NCI-H2171 treated with DMSO at 0.1 percent for 48 hours (cell line): ENCODE measurements around the gene HIVEP3.

Experiments
- DNase-seq: peaks from one replicate; lab custom pipeline; 2025; lab: John Stamatoyannopoulos, UW

Gene HIVEP3

DNA sequence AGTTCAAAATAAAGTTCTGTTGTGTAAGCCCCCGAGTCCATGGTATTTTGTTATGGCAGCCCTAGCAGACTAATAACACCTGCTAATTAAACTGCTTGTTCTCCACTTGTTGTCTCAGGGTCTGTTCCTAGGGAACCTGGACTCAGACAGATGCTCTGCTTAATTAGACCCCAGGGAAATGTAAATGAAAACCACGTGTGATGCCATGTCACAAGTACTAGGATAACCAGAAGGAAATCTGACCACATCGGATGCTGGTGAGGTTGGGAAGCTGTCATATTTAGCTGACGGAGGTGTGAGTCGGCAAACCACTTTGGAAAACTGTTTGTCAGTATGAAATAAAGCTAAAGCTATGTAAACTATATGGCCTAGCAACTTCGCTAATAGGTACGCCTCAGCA lies 453.8 kb downstream of the HIVEP3 start:
- DNase-seq: peak; percentile 100

DNA sequence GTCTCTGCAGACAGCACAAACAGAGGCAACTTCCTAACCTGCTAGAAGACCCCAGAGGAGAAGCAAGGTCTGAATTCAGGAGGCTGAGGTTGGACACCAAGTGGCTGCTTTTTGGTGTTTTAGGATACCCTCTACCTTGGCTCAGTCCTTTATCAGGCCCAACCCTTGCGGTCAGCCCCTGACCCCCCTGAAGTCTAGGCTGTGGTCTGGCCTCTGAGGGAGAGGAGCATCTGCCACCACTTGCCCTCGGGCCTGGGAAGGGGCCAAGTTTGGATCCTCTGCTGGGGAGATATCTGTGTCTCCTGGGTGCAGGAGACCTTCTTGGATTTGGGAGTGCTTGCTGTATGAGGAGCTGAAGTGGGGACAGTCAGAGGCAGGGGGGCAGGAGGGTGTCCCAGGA lies 455.2 kb downstream of the HIVEP3 start:
- no peak for DNase-seq

DNA sequence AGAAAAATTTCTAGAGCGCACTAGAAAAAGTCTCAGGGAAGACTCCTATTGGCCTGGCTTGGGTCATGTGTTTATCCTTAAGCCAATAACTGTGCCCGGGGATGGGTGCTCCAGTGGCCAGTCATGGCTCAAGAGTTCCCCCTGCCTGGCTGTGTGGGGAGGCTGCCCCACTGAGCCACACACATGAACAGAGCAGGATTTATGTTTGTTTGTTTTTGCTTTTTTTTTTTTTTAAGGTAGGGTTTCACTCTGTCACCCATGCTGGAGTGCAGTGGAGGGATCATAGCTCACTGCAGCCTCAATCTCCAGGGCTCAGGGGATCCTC lies 456.1 kb downstream of the HIVEP3 start:
- no peak for DNase-seq

DNA sequence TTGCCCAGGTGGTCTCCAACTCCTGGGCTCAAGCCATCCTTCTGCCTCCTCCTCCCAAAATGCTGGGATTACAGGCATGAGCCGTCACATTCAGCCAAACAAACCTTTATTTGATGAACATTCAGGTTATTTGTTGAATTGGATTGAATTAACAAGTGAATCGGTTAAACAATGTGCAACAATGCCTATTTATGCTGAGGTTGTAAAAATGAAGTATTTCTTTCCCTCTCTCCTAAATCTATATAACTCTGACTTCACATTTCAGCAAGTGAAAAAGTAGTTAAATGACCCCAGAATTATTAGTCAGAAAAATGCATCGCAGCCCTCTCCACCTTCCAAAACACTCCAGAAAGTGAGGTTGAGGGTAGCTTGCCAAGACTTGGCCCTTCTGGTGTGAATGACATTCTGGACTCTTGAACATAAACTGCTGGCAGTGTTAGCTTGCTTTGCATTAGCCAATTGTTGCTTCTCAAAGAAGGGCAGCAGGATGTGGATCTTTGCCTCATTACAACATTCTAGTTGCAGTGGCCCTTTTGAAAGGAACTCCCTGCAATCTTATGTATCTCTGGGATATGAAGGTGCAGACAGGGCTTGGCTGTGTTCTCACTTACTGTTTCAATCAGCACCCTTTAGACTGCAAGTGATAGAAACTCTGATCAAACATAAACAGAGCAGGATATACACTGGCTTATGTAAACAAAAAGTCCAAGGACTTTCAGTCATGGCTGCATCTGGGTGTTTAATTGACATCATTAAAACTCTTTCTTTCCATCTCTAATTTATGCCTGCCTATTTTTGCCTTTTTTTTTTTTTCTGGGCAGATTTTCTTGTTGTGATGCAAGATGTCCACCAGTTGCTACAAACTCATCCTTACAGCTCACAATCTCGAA lies 456.7 kb downstream of the HIVEP3 start:
- DNase-seq: no peak

DNA sequence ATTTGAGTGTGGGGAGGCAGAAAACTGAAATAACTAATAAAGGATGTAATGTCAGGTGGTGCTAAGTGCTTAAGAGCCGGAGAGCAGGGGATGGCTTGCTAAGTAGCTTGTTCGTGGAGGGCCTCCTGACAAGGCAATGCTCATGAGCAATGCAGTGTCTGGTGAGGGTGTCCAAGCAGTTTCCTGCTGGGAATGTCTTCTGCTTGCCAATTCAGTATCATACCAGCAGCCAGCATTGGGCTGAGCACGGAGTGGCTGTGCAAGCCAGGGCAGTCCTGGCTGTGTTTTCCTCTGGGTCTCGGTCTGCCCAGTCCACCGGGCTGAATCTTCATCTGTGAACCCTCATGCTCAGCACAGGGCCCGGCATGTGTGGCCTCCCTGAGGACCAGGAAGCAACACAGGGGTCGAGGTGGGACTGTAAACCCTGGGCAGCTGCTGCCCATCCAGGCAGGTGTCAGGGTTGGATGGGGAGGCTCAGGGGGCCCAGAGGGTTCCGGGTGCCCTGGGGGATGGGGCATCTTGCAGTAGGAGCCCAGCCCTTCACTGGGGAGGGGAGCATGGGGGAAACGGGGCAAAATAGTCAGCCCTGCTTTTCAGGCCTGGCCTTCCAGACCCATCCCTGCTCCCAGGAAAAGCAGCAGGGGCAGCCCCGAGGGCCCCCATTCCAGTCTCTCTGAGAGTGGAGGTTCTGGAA lies 461.7 kb downstream of the HIVEP3 start:
- no peak for DNase-seq
